ENCODE data around the gene COL6A5. TPM values are rescaled to one million over a fixed set of nuclear protein-coding genes. Genes with fewer than 3 reads are reported as not detected.

COL6A5 gene
- total RNA-seq, 1 experiment from 2014 or later, result not detected

DNA sequence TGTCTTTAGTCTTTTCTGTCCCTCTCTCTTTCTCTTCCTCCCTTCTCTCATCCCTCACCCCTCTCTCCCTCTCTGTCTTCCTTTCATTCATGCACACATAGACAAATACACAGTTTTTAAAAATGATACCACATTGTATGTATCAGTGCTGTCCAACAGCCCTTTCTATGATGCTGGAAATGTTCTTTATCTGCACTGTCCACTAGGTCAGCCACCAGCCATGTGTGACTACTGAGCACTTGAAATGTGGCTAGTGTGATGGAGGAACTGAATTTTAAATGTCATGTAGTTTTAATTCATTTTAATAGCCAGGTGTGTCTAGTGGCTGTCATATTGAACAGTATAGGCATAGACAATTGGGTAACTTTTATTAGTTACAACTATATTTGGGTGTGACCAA lies 34.9 kb downstream of the COL6A5 start:
- POLR2A ChIA-PET, result no interaction called here
- no peak overlapping the region for H3K27ac Mint-ChIP-seq (ENCODE audit: unreplicated experiment)

DNA sequence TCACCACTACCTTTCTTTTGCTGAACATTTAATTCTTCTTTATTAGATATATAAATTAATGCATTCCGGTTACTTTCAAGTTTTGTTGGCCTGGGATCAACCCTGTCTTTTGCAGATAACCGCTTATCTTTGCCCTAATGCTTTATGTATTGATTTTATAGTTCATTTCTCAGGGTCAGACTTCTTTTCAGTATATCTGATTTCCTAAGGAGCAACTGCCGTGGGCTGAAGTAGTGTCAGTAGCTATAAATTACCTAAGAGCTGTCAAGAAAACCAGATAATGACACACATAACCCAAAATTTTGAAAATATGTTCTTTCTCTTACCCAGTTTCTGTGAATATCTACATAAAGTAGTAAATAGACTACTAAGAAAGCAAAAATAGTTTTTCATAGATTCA lies 38.0 kb downstream of the COL6A5 start:
- H3K36me3 ChIP-seq (ENCODE audit: control insufficient read depth, insufficient read depth, low read length), result no peaks in the 10 kb centered on the region
- BruUV-seq (replicated peaks), result no TSS peak
- Mint-ChIP-seq H3K4me3 (ENCODE audit: unreplicated experiment) (no peak overlapping the region), H3K27me3 (ENCODE audit: insufficient read depth, unreplicated experiment) (no peaks in the 10 kb centered on the region), H3K4me1 (ENCODE audit: low read depth, unreplicated experiment) (no peaks in the 10 kb centered on the region), H3K27ac (ENCODE audit: unreplicated experiment) (no peak overlapping the region), H3K9me3 (ENCODE audit: unreplicated experiment) (no peaks in the 10 kb centered on the region), H3K36me3 (ENCODE audit: insufficient read depth, unreplicated experiment) (no peaks in the 10 kb centered on the region)
- DNase-seq, result no peak
- H3K4me3 ChIP-seq (ENCODE audit: low read depth, low read length), result no peak overlapping the region
- no peaks in the 10 kb centered on the region for H3K4me1 ChIP-seq
- POLR2A ChIA-PET, result no interaction called here
- H3K9me3 ChIP-seq, result no peaks in the 10 kb centered on the region
- H3K27me3 ChIP-seq (replicated peaks; ENCODE audit: control insufficient read depth, insufficient read depth, low read length), result no peaks in the 10 kb centered on the region
- TF ChIP-seq, protein P1, sequence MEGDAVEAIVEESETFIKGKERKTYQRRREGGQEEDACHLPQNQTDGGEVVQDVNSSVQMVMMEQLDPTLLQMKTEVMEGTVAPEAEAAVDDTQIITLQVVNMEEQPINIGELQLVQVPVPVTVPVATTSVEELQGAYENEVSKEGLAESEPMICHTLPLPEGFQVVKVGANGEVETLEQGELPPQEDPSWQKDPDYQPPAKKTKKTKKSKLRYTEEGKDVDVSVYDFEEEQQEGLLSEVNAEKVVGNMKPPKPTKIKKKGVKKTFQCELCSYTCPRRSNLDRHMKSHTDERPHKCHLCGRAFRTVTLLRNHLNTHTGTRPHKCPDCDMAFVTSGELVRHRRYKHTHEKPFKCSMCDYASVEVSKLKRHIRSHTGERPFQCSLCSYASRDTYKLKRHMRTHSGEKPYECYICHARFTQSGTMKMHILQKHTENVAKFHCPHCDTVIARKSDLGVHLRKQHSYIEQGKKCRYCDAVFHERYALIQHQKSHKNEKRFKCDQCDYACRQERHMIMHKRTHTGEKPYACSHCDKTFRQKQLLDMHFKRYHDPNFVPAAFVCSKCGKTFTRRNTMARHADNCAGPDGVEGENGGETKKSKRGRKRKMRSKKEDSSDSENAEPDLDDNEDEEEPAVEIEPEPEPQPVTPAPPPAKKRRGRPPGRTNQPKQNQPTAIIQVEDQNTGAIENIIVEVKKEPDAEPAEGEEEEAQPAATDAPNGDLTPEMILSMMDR (IDR thresholded peaks at IDR 0.05; ENCODE audit: insufficient read depth in 1 of 2, low read depth in 1 of 2, low read length in 1 of 2, severe bottlenecking in 1 of 2, unreplicated experiment in 1 of 2), result no peak
- intact Hi-C loops (cut with micrococcal nuclease; ENCODE audit: unreplicated experiment), result no loop called here
- CTCF ChIA-PET, result no interaction called here

More for the DNA sequence above, 34.9 kb downstream of the COL6A5 start:
- Mint-ChIP-seq H3K9me3 (ENCODE audit: unreplicated experiment) (no peaks in the 10 kb centered on the region), H3K36me3 (ENCODE audit: insufficient read depth, unreplicated experiment) (no peaks in the 10 kb centered on the region), H3K27me3 (ENCODE audit: insufficient read depth, unreplicated experiment) (peaks cover 4% of the 10 kb centered on the region), H3K4me1 (ENCODE audit: low read depth, unreplicated experiment) (no peaks in the 10 kb centered on the region), H3K4me3 (ENCODE audit: unreplicated experiment) (no peak overlapping the region)
- H3K36me3 ChIP-seq (ENCODE audit: control insufficient read depth, insufficient read depth, low read length), result no peaks in the 10 kb centered on the region
- no peak overlapping the region for H3K4me3 ChIP-seq (ENCODE audit: low read depth, low read length)
- CTCF ChIA-PET, result no interaction called here
- H3K9me3 ChIP-seq, result no peaks in the 10 kb centered on the region
- TF ChIP-seq, protein P1 (IDR thresholded peaks at IDR 0.05; ENCODE audit: insufficient read depth in 1 of 2, low read depth in 1 of 2, low read length in 1 of 2, severe bottlenecking in 1 of 2, unreplicated experiment in 1 of 2), result no peak
- no peak for DNase-seq
- H3K4me1 ChIP-seq, result no peaks in the 10 kb centered on the region
- BruUV-seq (replicated peaks), result no TSS peak
- intact Hi-C loops (cut with micrococcal nuclease; ENCODE audit: unreplicated experiment), result no loop called here
- H3K27me3 ChIP-seq (replicated peaks; ENCODE audit: control insufficient read depth, insufficient read depth, low read length), result no peaks in the 10 kb centered on the region

DNA sequence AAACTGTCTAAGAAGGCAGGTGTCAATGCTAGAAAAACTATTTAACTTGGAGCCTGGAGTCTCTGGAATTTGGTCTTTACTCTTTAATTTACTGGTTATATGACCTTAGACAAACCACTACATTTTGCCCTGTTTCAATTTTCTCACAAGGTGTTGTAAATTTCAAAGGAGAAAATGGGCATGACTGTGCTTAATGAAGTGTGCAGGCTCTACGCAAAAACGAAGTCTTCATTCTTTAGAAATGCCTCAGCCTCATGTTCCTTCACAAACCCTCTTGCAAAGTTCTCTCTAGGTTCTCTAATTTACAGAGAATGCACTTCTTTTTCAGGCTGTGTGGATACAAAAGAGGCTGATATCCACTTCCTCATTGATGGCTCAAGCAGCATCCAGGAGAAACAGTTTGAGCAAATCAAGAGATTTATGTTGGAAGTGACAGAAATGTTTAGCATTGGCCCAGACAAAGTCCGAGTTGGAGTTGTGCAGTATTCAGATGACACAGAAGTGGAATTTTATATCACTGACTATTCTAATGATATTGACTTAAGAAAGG lies 39.1 kb downstream of the COL6A5 start:
- H3K9me3 Mint-ChIP-seq (ENCODE audit: unreplicated experiment), result no peaks in the 10 kb centered on the region
- H3K27me3 ChIP-seq (replicated peaks; ENCODE audit: control insufficient read depth, insufficient read depth, low read length), result no peaks in the 10 kb centered on the region
- intact Hi-C loops (cut with micrococcal nuclease; ENCODE audit: unreplicated experiment), result no loop called here
- no peak overlapping the region for H3K27ac Mint-ChIP-seq (ENCODE audit: unreplicated experiment)
- no peak overlapping the region for H3K4me3 Mint-ChIP-seq (ENCODE audit: unreplicated experiment)
- H3K4me1 Mint-ChIP-seq (ENCODE audit: low read depth, unreplicated experiment), result no peaks in the 10 kb centered on the region
- no peaks in the 10 kb centered on the region for H3K36me3 Mint-ChIP-seq (ENCODE audit: insufficient read depth, unreplicated experiment)
- DNase-seq, result no peak
- H3K4me1 ChIP-seq, result no peaks in the 10 kb centered on the region
- H3K9me3 ChIP-seq, result no peaks in the 10 kb centered on the region
- POLR2A ChIA-PET, result no interaction called here
- no TSS peak for BruUV-seq (replicated peaks)
- no peaks in the 10 kb centered on the region for H3K27me3 Mint-ChIP-seq (ENCODE audit: insufficient read depth, unreplicated experiment)
- TF ChIP-seq, protein P1 (IDR thresholded peaks at IDR 0.05; ENCODE audit: insufficient read depth in 1 of 2, low read depth in 1 of 2, low read length in 1 of 2, severe bottlenecking in 1 of 2, unreplicated experiment in 1 of 2), result no peak
- CTCF ChIA-PET, result no interaction called here
- H3K4me3 ChIP-seq (ENCODE audit: low read depth, low read length), result no peak overlapping the region
- no peaks in the 10 kb centered on the region for H3K36me3 ChIP-seq (ENCODE audit: control insufficient read depth, insufficient read depth, low read length)

Measured in Caco-2 (cell line).